ENCODE results near the gene CBLIF. TPM values are rescaled to one million over a fixed set of nuclear protein-coding genes. Genes with fewer than 3 reads are reported as not detected.
"Not testable (repeated sequence)": the region's sequence is repeated elsewhere in the genome, so short reads cannot be mapped to it uniquely, and the experiment has no call there.

The CBLIF gene
- total RNA-seq: not detected

DNA sequence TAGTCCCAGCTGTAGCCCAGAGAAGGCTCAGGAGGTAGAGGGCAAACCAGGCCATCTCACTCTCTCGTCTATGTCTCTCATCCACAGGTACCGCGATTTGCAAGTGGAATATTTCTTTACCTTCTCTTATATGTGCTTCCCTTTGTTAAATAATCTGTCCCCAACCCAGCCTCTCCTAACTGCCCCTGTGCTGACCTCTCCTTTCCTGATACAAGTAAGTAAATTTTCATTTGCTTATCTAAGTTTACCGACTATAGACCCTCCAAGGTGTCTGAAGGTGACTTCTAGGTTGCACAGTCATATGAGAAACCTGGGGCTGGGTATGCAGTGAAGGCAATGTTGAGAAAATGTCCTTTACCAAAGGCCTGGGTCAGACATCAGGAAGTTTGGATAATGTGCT, at the start of gene CBLIF:
Gene CBLIF, minus strand, starts transcription at position 101 of the 400 bp plus-strand sequence. Its CDS starts 46 bp downstream, at position 55.
- Histone ChIP-seq H3K4me1 (replicated peaks in 1 of 2) (no peaks in the 10 kb centered on the region), H3K4me3 (no peak within 1 kb of the TSS), H3K27ac (no peak within 1 kb of the TSS)
- in situ Hi-C loops (cut with MboI; ENCODE audit: low pct_unique_long_range_greater_than_20kb in 2 of 9, low sequenced_read_pairs in 9 of 9, unreplicated experiment in 9 of 9): no loop called here
- no peak for ATAC-seq (replicated peaks in 6 of 8)
- 0 to 100% (median 79%) methylated on average over 1 to 4 of the region's 4 CpGs; no CpG with 5 or more reads in 2 of the 10 experiments for WGBS, 10 experiments

DNA sequence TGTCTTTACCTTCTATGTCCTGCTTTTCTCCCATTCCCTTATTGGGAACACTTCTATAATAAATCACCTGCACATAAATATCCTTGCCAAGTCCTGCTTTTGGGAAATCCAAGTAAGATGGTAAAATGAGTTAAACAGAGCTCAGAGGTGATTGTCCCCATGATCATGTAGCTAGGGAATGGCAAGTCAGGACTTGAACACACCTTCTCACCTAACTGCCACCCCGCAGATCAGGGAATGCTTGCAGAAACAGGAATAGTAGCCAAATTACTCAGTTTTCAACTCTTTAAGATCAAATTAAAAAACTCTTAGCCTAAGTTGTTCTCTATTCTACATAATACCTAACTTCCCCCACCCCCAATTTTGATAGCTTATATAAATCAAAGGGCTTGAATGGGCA, 49.3 kb upstream of the CBLIF start:
- no peak overlapping the region for H3K4me3 ChIP-seq
- in situ Hi-C loops (cut with MboI; ENCODE audit: low pct_unique_long_range_greater_than_20kb in 2 of 9, low sequenced_read_pairs in 9 of 9, unreplicated experiment in 9 of 9): no loop called here
- no peak overlapping the region for H3K27ac ChIP-seq
- 0 to 100% (median 74%) methylated on average over 1 of the region's 1 CpG; no CpG with 5 or more reads in 2 of the 10 experiments for WGBS, 10 experiments
- H3K4me1 ChIP-seq (replicated peaks in 1 of 2): no peaks in the 10 kb centered on the region
- ATAC-seq (replicated peaks in 6 of 8): no peak

GRCh38 chr11:59891781-59892181, 46.5 kb upstream of the CBLIF start:
- in situ Hi-C loops (cut with MboI; ENCODE audit: low pct_unique_long_range_greater_than_20kb in 2 of 9, low sequenced_read_pairs in 9 of 9, unreplicated experiment in 9 of 9): no loop called here
- H3K27ac ChIP-seq: no peak overlapping the region

DNA sequence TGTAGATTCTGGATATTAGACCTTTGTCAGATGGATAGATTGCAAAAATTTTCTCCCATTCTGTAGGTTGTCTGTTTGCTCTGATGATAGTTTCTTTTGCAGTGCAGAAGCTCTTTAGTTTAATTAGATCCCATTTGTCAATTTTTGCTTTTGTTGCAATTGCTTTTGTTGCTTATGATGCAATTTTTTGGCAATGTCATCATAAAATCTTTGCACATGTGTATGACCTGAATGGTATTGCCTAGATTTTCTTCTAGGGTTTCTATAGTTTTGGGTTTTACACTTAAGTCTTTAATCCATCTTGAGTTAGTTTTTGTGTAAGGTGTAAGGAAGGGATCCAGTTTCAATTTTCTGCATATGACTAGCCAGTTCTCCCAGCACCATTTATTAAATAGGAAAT, 41.9 kb upstream of the CBLIF start:
- ATAC-seq (replicated peaks in 6 of 8); H3K4me1 ChIP-seq (replicated peaks in 1 of 2); H3K4me3 ChIP-seq; H3K27ac ChIP-seq; in situ Hi-C loops (cut with MboI; ENCODE audit: low pct_unique_long_range_greater_than_20kb in 2 of 9, low sequenced_read_pairs in 9 of 9, unreplicated experiment in 9 of 9): not testable (repeated sequence)

More at GRCh38 chr11:59891781-59892181, 46.5 kb upstream of the CBLIF start:
- 0 to 64% (median 33%) methylated on average over 1 to 4 of the region's 4 CpGs; no CpG with 5 or more reads in 5 of the 10 experiments for WGBS, 10 experiments
- H3K4me1 ChIP-seq (replicated peaks in 1 of 2): no peaks in the 10 kb centered on the region
- ATAC-seq (replicated peaks in 6 of 8): peak in 7 of 8 experiments; percentile 28 to 95 (median 67)
- no peak overlapping the region for H3K4me3 ChIP-seq

GRCh38 chr11:59883597-59883996, 38.3 kb upstream of the CBLIF start:
- WGBS, 10 experiments: 50 to 100% (median 83%) methylated on average over 1 of the region's 1 CpG; no CpG with 5 or more reads in 3 of the 10 experiments
- no peak overlapping the region for H3K4me3 ChIP-seq
- in situ Hi-C loops (cut with MboI; ENCODE audit: low pct_unique_long_range_greater_than_20kb in 2 of 9, low sequenced_read_pairs in 9 of 9, unreplicated experiment in 9 of 9): no loop called here
- no peak overlapping the region for H3K27ac ChIP-seq
- H3K4me1 ChIP-seq (replicated peaks in 1 of 2): no peaks in the 10 kb centered on the region
- no peak for ATAC-seq (replicated peaks in 6 of 8)

GRCh38 chr11:59879567-59879966, 34.3 kb upstream of the CBLIF start:
- ATAC-seq (replicated peaks in 6 of 8): peak in 3 of 8 experiments; percentile 24 to 72 (median 38)
- Histone ChIP-seq H3K4me1 (replicated peaks in 1 of 2) (no peaks in the 10 kb centered on the region), H3K27ac (no peak overlapping the region), H3K4me3 (no peak overlapping the region)
- in situ Hi-C loops (cut with MboI; ENCODE audit: low pct_unique_long_range_greater_than_20kb in 2 of 9, low sequenced_read_pairs in 9 of 9, unreplicated experiment in 9 of 9): no loop called here
- WGBS, 10 experiments: 0 to 71% (median 67%) methylated on average over 1 of the region's 1 CpG; no CpG with 5 or more reads in 7 of the 10 experiments

DNA sequence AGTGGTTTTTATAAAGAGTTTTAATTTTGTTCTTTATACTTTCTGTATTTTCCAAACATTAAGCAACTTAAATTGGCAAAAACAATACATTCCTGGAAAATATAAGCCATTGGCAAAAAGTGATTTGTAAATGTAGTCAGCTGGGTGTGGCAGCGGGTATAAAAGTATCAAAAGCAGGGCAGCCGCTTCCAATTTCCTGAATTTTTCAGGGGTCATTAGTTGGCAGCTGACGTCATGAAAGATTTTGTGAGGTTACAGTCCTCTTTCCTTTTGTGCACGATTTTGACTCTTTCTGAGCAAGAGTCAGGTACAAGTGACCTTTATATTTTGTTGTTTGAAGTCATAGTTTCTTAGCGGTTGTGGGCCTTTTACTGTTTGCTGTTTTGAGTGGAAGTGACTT, 33.3 kb upstream of the CBLIF start, which contains the start of gene OOSP3:
Gene OOSP3, plus strand, starts transcription at position 208 of the 400 bp plus-strand sequence. Its CDS starts 27 bp downstream, at position 235.
- in situ Hi-C loops (cut with MboI; ENCODE audit: low pct_unique_long_range_greater_than_20kb in 2 of 9, low sequenced_read_pairs in 9 of 9, unreplicated experiment in 9 of 9): no loop called here
- H3K4me3 ChIP-seq: no peak within 1 kb of the TSS
- no peak within 1 kb of the TSS for H3K27ac ChIP-seq
- WGBS, 10 experiments: 7 to 83% (median 69%) methylated on average over 2 to 5 of the region's 5 CpGs; no CpG with 5 or more reads in 1 of the 10 experiments
- H3K4me1 ChIP-seq (replicated peaks in 1 of 2): no peaks in the 10 kb centered on the region
- ATAC-seq (replicated peaks in 6 of 8): peak in 1 of 8 experiments; percentile 18

DNA sequence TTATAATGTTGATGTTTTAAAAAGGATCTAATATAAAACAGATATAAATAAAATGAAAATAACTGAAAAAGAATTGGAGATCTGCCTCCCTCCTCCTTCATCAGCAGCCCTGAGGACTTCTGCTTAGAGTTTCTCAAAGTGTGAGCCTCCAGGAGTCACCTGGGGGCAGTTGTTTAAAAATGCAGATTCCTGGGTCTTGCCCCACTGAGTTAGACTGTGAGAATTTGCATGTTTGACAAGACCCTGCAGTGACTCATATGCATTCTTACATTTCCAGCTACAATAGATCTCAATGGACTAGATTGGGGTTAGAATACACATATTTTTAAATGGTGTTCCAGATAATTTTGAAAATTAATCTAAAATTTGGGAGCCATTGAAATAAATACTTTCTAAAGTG, 32.5 kb upstream of the CBLIF start:
- peak in 2 of 8 experiments; percentile 72 for ATAC-seq (replicated peaks in 6 of 8)
- Histone ChIP-seq H3K4me1 (replicated peaks in 1 of 2) (no peaks in the 10 kb centered on the region), H3K27ac (no peak overlapping the region), H3K4me3 (no peak overlapping the region)
- in situ Hi-C loops (cut with MboI; ENCODE audit: low pct_unique_long_range_greater_than_20kb in 2 of 9, low sequenced_read_pairs in 9 of 9, unreplicated experiment in 9 of 9): no loop called here

DNA sequence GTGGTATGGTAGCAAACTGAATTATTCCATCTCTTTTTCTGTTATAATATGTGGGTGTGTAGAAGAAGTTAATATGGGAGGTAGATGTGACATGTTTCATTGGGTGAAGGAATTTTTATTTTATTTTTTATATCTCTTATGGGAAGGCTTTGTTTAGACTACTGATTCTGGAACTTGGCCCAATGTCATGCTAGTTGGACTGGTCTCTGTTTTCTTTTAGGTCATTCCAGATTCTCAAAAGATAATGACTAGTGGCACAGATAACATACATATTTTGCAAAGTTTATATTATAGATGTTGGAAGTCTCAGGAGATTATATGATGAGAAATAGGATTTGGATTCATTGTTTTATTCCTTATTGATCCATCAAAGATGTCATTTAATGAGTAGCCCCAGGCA, 32.0 kb upstream of the CBLIF start:
- in situ Hi-C loops (cut with MboI; ENCODE audit: low pct_unique_long_range_greater_than_20kb in 2 of 9, low sequenced_read_pairs in 9 of 9, unreplicated experiment in 9 of 9): no loop called here
- no peak overlapping the region for H3K27ac ChIP-seq
- ATAC-seq (replicated peaks in 6 of 8): no peak
- no peak overlapping the region for H3K4me3 ChIP-seq
- no peaks in the 10 kb centered on the region for H3K4me1 ChIP-seq (replicated peaks in 1 of 2)

GRCh38 chr11:59875856-59876519, 30.7 kb upstream of the CBLIF start:
- no peaks in the 10 kb centered on the region for H3K4me1 ChIP-seq (replicated peaks in 1 of 2)
- no peak overlapping the region for H3K4me3 ChIP-seq
- 51 to 96% (median 86%) methylated on average over 2 to 9 of the region's 9 CpGs for WGBS, 10 experiments
- in situ Hi-C loops (cut with MboI; ENCODE audit: low pct_unique_long_range_greater_than_20kb in 2 of 9, low sequenced_read_pairs in 9 of 9, unreplicated experiment in 9 of 9): no loop called here
- no peak overlapping the region for H3K27ac ChIP-seq
- ATAC-seq (replicated peaks in 6 of 8): no peak

GRCh38 chr11:59872076-59872475, 26.8 kb upstream of the CBLIF start:
- Histone ChIP-seq H3K4me3 (no peak overlapping the region), H3K27ac (no peak overlapping the region), H3K4me1 (replicated peaks in 1 of 2) (no peaks in the 10 kb centered on the region)
- in situ Hi-C loops (cut with MboI; ENCODE audit: low pct_unique_long_range_greater_than_20kb in 2 of 9, low sequenced_read_pairs in 9 of 9, unreplicated experiment in 9 of 9): no loop called here
- ATAC-seq (replicated peaks in 6 of 8): no peak

- Histone ChIP-seq H3K4me3 (no peak overlapping the region), H3K27ac (no peak overlapping the region), H3K4me1 (replicated peaks in 1 of 2) (no peaks in the 10 kb centered on the region)
- 0 to 100% (median 83%) methylated on average over 1 to 2 of the region's 2 CpGs; no CpG with 5 or more reads in 3 of the 10 experiments for WGBS, 10 experiments
- in situ Hi-C loops (cut with MboI; ENCODE audit: low pct_unique_long_range_greater_than_20kb in 2 of 9, low sequenced_read_pairs in 9 of 9, unreplicated experiment in 9 of 9): no loop called here
- no peak for ATAC-seq (replicated peaks in 6 of 8)
Measured at GRCh38 chr11:59867946-59868345, 22.6 kb upstream of the CBLIF start.

DNA sequence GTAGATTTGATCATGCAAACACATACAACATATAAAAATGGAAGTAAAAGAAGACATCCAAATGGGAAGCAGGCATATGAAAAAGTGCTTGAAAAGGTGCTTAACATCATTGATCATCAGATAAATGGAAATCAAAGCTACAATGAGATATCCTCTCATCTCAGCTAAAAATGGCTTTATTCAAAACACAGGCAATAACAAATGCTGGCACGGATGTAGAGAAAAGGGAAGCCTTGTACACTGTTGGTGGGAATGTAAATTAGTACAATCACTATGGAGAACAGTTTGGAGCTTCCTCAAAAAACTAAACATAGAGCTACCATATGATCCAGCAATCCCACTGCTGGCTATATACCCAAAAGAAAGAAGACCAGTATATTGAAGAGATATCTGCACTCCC, 21.5 kb upstream of the CBLIF start:
- H3K4me1 ChIP-seq (replicated peaks in 1 of 2): no peaks in the 10 kb centered on the region
- in situ Hi-C loops (cut with MboI; ENCODE audit: low pct_unique_long_range_greater_than_20kb in 2 of 9, low sequenced_read_pairs in 9 of 9, unreplicated experiment in 9 of 9): no loop called here
- 0 to 88% (median 59%) methylated on average over 1 of the region's 1 CpG; no CpG with 5 or more reads in 4 of the 10 experiments for WGBS, 10 experiments
- H3K27ac ChIP-seq: no peak overlapping the region
- ATAC-seq (replicated peaks in 6 of 8): no peak
- no peak overlapping the region for H3K4me3 ChIP-seq

- Histone ChIP-seq H3K27ac (no peak within 1 kb of the TSS), H3K4me3 (no peak within 1 kb of the TSS), H3K4me1 (replicated peaks in 1 of 2) (no peaks in the 10 kb centered on the region)
- 0 to 100% (median 44%) methylated on average over 1 to 3 of the region's 3 CpGs for WGBS, 10 experiments
- in situ Hi-C loops (cut with MboI; ENCODE audit: low pct_unique_long_range_greater_than_20kb in 2 of 9, low sequenced_read_pairs in 9 of 9, unreplicated experiment in 9 of 9): no loop called here
- peak in 1 of 8 experiments; percentile 39 for ATAC-seq (replicated peaks in 6 of 8)
Measured at GRCh38 chr11:59866397-59866796, 21.1 kb upstream of the CBLIF start, which contains the start of gene TCN1. Gene TCN1 (minus strand): TSS chr11:59866487. CDS start chr11:59866470, 17 bp downstream.
